GM21447 (cell line): ENCODE measurements around the gene DCLK1.
"Not testable (repeated sequence)": the region's sequence is repeated elsewhere in the genome, so short reads cannot be mapped to it uniquely, and the experiment has no call there.

Experiments
- ATAC-seq: cut with Tn5 transposase; IDR thresholded peaks from one replicate; pipeline ENCODE4 v1.9.1; 2021; ENCODE audit not compliant: unreplicated experiment

DCLK1 gene

DNA sequence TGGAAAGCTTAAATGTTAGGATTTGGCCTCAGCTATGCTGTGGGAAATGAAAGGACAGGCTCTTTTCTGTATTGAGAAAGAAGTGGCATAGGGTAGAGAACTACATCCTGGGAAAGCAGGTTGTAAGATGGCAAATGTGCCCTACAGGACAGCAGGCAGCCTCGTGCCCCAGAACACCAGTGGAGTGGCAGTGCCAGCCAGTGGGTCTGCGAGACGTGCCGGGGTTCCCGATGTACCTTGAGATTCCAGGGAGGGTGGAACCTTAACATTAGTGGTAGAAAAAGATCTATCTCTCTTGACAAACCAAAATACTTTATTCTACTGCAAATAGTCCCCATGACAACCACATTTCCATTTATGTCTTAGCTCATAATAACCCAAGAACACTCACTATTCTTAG lies 42.7 kb downstream of the DCLK1 start:
- ATAC-seq: no peak

- no peak for ATAC-seq
Observed at GRCh38 chr13:36088001-36088400, 43.2 kb downstream of the DCLK1 start.

DNA sequence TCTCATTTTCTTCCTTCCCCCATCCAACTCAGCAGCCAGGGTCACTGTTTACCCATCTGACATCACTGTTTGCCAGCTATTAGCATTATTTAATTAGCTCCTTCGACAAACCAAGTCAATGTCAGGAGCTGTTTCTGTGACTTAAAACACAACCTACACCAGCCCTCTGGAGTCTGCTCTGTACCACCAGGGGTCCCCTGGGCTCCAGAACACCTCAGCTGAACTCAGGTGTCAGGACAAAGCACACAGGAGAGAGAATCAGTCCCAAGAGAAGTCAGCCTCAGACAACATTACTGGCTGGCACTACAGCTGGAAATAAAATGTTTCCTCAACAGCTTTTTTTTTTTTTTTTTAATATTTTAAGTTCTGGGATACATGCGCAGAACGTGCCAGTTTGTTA lies 45.1 kb downstream of the DCLK1 start:
- ATAC-seq: no peak

GRCh38 chr13:36084131-36084530 lies 47.1 kb downstream of the DCLK1 start:
- no peak for ATAC-seq

DNA sequence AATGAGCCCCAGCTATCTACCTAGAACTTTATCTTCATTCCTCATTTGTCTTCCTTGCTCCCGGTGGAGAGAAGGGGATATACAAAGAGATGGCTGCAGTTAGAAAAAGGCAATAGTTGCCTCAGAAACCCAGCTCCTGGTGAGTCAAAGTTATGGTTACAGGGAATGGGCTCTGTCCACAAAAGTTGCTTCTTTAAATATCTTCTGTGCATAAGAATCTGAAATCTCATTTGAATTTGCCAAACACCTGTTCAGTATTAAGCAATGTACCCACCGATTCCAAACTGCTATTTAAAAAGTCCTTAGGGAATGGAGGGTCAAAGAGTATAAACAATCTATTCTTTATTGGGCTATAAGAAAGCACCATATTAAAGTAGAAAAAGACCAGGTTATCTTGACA lies 48.4 kb downstream of the DCLK1 start:
- ATAC-seq: no peak

GRCh38 chr13:36082396-36082795 lies 48.8 kb downstream of the DCLK1 start:
- no peak for ATAC-seq

GRCh38 chr13:36076211-36076610 lies 55.0 kb downstream of the DCLK1 start:
- no peak for ATAC-seq

- ATAC-seq: no peak
Observed at GRCh38 chr13:36074659-36075058, 56.5 kb downstream of the DCLK1 start.

GRCh38 chr13:36072152-36072935 lies 58.8 kb downstream of the DCLK1 start:
- no peak for ATAC-seq

DNA sequence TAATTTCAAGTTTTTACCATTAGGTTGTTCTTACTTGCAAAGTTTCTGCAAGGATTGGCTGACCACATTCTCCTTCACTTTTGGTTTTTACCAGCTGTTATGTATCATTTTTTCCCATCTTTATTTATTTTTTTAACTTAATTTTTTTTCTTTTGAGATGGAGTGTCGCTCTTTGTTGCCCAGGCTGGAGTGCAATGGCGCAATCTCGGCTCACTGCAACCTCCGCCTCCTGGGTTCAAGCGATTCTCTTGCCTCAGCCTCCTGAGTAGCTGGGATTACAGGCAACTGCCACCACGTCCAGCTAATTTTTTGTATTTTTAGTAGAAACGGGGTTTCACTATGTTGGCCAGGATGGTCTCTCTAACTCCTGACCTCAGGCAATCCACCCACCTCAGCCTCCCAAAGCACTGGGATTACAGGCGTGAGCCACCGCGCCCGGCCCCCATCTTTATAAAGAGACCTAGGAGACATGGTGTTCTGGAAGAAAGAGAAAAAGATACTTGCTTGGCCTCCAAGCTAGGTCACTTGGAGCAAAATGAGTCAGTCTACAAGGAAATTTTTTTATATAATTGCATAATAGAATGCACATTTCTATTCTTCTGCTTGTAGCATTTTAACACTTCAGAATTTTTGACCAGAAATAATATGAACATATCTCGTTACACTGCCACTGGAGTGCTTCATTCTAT lies 60.5 kb downstream of the DCLK1 start:
- not testable (repeated sequence) for ATAC-seq

- no peak for ATAC-seq
Observed at GRCh38 chr13:36069881-36070366, 61.3 kb downstream of the DCLK1 start.

DNA sequence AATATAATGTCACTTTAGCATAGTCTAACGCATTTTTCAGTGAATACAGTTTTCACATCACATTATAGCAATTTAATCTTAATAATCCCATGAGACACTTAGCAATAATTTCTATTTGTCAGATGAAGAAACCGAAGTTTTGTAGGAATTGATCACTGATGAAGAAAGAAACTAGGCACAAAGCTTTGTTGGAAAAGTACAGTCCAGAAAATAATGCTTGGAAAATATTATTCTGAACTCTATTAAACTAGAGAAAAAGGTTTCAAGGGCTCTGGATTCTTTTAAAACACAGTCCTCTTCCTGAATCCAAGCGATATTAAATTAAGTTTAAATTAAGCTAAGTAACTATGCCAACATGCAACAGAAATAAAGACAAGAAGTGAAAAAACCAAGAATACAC lies 62.2 kb downstream of the DCLK1 start:
- ATAC-seq: no peak

DNA sequence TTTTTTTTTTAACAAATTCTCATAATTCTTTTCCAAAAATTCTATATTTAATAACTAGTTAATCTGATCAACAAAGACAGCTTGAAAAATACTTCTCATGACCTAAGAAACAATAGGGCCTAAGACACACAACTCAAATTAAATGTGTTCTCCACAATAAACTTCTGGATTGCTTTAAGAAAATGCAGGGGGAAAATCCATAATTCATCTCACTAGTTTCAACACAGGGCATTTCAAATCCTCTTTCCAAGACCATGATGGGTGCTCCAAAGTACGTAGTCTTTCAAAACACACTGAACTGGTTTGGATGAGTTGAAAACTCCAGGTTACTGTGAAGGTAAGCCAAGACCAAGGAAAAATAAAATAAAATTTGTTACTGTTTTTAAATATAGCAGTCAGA lies 62.6 kb downstream of the DCLK1 start:
- ATAC-seq: no peak

GRCh38 chr13:36067746-36068381 lies 63.3 kb downstream of the DCLK1 start:
- ATAC-seq: no peak

DNA sequence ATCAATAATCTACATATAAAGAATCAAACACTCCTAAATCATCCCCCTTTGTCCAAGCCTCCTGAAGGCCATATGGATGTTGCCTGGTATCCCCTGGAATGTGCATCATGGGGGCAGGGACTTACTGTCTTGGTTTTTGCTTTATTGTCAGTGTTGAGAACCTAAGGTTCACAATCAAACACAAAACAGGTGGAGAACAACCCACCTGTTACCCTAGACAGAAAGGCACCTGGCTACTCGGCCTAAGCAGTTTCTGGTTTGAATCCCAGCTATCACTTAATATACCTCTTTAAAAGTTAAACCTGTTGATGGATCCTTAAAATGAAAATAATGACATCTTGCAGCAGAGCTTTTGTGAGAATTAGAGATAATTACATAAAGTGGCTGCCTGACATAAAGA lies 68.9 kb downstream of the DCLK1 start:
- no peak for ATAC-seq

GRCh38 chr13:36061621-36062020 lies 69.6 kb downstream of the DCLK1 start:
- ATAC-seq: no peak

GRCh38 chr13:36061054-36061453 lies 70.1 kb downstream of the DCLK1 start:
- ATAC-seq: no peak

DNA sequence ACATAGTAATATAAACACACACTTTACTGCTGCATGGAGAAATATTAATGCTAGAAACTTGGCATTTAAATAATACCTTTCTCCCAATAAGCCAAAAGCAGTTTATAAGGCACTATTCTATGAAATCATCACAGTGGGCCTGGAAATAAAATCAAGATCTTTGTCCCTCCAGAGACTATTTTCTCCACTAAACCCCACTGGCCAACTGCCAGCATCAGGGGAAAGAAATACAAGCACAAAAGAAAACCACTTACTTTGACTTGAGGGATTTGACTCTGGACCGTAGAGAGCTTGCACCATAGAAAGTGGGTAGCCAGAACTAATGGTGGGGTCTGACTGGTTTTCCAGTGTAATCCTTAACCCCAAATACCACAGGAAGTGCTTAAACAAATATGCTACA lies 71.9 kb downstream of the DCLK1 start:
- ATAC-seq: no peak

DNA sequence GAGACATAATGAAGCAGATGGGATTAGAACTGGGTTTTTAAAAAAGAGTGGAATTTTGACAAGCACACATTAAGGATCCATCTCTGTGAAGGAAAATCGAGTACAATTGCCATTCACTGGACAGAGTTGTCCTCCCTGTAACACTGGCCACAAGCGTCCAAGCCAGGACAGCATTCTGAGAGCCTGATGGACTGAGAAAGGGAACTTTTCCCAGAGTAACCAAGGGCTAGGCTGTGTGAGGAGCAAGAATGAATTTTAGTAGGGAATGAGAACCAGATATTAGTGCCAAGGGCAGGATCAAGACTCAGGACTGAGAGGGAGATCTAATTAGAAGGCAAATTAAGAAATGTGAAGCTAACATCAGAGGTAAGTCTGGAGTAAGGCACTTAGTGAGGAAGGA lies 73.1 kb downstream of the DCLK1 start:
- ATAC-seq: no peak

- no peak for ATAC-seq
Observed at GRCh38 chr13:36057547-36057946, 73.6 kb downstream of the DCLK1 start.

- no peak for ATAC-seq
Observed at GRCh38 chr13:36057041-36057440, 74.1 kb downstream of the DCLK1 start.

DNA sequence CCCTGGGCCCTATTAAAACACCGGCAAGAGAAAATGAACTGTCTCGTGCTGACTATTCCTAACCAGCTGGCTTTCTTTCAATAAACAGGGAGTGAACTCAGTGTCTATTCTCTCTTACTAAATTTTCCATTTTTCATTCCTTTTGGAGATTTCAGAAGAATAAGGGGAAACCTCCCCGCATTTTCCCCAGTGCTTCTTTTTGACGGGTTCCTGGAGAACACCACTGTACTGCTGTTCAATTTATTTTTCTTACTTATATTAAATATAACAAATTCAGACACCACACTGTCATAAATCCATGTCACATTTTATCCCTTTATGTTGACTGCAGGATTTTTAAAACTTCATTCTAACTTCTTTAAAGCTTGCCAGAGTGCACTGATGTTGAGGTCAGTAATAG lies 75.8 kb downstream of the DCLK1 start:
- no peak for ATAC-seq
